GM13977 (cell line): ENCODE measurements around the gene RAD51B.

Source experiments
- DNase-seq: peaks from one replicate; pipeline ENCODE4 v3.0.0; 2012; ENCODE audit warnings: low spot score
- in situ Hi-C: fragments of 300-500 bp; cut with MboI; formaldehyde crosslinking; loops from one replicate; pipeline ENCODE4 v1.12.0; 2022; ENCODE audit warnings: low sequenced_read_pairs, low pct_unique_long_range_greater_than_20kb, mixed read lengths, inconsistent platforms; ENCODE audit not compliant: unreplicated experiment
- TF ChIP-seq, protein P1 (sequence below): IDR thresholded peaks from 2 replicates; pipeline ENCODE4 v1.5.1; 2012; ENCODE audit warnings: mild to moderate bottlenecking, control low read depth; ENCODE audit not compliant: insufficient read depth; ENCODE audit errors: extremely low read depth, missing control alignments

Gene RAD51B

DNA sequence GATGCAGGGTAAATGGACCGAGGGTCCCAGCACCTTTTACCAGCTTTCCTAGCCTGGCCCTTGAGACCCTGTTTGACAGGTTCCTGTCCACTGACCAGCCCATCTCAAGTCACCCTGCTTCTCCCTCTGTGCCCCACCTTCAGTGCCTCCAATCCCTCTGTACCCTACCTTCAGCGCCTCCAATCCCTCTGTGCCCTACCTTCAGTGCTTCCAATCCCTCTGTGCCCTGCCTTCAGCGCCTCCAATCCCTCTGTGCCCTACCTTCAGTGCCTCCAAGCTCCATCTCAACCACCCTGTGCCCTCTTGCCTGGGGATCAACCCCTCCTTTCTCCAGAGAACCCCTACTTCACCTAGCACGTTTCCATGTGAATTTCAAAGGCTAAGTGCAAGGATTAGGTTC, 919.0 kb downstream of the RAD51B start:
- DNase-seq, result no peak
- in situ Hi-C loops, result no loop called here
- TF ChIP-seq, protein P1, sequence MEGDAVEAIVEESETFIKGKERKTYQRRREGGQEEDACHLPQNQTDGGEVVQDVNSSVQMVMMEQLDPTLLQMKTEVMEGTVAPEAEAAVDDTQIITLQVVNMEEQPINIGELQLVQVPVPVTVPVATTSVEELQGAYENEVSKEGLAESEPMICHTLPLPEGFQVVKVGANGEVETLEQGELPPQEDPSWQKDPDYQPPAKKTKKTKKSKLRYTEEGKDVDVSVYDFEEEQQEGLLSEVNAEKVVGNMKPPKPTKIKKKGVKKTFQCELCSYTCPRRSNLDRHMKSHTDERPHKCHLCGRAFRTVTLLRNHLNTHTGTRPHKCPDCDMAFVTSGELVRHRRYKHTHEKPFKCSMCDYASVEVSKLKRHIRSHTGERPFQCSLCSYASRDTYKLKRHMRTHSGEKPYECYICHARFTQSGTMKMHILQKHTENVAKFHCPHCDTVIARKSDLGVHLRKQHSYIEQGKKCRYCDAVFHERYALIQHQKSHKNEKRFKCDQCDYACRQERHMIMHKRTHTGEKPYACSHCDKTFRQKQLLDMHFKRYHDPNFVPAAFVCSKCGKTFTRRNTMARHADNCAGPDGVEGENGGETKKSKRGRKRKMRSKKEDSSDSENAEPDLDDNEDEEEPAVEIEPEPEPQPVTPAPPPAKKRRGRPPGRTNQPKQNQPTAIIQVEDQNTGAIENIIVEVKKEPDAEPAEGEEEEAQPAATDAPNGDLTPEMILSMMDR, result no peak

DNA sequence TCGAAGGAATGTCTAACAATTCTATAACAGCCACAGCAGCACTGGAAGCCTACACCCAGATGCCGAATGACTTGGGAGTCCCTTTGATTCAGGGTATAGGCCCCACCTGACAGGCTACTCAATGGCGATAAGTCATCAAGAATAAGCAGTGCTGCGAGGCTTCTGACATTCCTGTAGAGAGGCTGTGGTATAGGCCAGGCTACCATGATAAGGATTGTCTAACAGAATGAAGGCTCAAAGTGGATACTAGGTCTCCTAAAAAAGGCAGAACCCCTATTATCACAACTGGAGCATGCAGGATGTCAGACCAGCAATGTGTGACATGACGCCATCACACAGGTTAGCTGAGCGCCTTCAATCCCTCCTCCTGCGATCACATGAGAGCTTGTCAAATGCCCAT, 920.1 kb downstream of the RAD51B start:
- no peak for DNase-seq
- in situ Hi-C loops, result no loop called here
- TF ChIP-seq, protein P1, result no peak

DNA sequence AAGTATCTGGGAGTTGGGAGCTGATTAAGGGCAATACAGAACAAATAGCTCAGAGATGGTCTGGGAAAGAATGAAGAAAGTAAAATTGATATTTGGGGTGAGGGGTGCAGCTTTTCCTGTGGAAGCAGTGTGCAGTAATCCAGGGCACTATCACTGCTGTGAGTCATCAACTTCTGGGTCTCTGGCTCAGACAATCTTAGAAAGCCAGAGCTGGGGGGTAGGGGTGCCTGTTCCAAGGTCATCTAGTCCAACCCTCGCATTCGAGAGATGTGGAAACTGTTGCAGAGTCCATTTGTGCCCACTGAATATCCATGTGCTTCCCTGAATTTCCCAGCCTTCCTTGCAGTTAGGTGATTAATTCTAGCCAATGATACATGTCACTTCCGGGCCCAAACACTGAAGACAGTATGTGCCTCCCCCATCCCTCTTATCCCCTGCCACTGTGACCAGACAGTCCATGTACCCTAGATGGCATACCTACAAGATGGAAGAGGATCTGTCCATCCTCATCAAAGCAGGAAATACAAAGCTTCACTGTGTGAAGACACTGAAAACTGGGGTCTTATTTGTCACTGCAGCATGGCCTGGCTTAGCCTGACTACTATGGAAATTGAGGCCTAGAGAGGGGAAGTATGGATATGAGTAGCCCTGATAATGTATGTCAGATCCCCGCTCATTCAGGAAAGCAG, 921.4 kb downstream of the RAD51B start:
- in situ Hi-C loops, result no loop called here
- TF ChIP-seq, protein P1, result no peak
- DNase-seq, result no peak

DNA sequence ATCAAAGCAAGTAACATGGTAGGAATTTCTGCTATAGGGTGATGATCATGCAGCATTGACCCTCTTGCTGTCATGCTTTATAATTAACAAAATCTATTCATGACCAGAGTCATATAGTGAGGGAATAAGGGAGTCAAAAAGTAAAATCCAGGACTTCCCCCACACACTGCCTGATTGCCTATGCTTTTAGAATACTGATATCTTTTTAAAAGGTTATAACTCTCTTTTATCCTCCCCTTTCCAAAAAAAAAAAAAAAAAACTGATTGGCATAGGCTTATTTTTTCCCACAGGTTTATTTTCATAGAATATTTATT, 921.9 kb downstream of the RAD51B start:
- DNase-seq, result no peak
- TF ChIP-seq, protein P1, result no peak
- in situ Hi-C loops, result no loop called here

DNA sequence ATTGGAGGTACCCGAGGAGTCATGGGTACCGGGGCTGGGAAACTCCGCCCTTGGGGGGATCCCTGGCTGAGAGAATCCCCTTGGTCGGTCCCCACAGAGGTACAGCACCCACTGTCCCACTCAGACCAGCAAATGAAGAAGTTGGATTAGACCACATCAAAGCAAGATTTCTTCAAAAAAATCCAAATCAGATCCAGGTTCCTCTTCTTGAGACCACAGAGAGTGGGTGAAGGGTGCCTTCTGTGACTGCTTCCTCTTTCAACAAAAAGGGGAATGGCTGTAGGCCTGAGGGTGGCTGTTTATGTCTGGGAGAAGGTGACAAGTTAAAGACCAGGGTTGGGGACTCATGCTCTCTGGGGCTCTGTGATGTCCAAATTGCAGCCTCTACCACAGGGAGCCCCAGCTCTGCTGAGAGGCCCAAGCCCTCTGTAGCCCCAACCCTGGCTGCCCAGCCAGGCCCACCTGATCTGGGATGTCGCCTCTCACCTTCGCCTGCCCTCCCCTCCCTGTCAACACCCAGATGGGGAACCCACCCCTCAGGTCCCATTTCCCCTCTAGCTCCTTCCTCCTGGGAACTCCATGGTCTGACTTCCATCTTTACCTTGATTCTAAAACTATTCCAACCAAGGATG, 922.4 kb downstream of the RAD51B start:
- in situ Hi-C loops, result no loop called here
- DNase-seq, result peak; percentile 79
- TF ChIP-seq, protein P1, result no peak

DNA sequence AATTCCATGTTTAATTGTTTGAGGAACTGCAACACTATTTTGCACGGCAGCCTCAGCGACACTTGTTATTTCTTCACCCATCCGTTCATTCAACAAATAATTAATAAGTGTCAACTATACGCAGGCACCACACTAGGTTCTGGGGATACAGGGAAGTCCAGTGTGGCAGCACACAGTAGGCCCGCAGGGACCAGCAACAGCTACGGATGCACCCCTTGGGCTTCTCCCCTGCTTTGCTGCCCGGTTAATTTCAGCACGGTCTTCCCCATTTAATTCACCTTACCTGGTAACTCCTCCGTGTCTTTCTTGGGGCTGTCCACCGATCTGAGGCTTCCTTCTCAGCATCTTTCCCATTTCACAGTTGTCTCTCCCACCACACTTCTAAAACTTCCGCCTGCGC, 925.0 kb downstream of the RAD51B start:
- in situ Hi-C loops, result no loop called here

More for the DNA sequence above, 925.0 kb downstream of the RAD51B start:
- TF ChIP-seq, protein P1, result no peak
- no peak for DNase-seq
